ENCODE data around the gene PLXNC1.
A peak's percentile ranks its signal among the peaks of the same experiment; 100 is the strongest.

The PLXNC1 gene

DNA sequence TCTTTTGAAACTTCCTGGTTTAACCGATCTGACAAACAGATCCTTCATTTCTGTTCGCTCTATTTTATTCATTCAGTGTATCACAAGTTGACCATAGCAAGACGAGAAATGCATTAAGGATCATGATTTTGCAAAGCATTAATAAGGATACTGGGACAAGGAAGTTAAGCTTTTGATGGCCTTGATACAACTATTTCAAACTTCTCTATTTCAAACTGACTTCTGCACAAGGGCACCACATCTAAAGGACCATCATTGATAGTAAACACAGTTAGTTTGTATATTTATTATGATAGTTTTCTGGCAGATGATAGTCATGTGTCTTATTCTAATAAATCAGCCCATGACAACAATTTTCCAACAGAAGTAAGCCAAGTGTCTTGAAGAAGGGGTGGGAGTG, 25.8 kb upstream of the PLXNC1 start:
- H3K4me1 Mint-ChIP-seq, result peaks cover 55% of the 10 kb centered on the region
- DNase-seq (no peak), ATAC-seq (no peak)
- no peak overlapping the region for H3K27ac Mint-ChIP-seq
- no peaks in the 10 kb centered on the region for H3K27me3 Mint-ChIP-seq
- peaks cover 0 to 1% of the 10 kb centered on the region in 2 donors for H3K9me3 Mint-ChIP-seq
- no peak overlapping the region for H3K4me3 Mint-ChIP-seq

DNA sequence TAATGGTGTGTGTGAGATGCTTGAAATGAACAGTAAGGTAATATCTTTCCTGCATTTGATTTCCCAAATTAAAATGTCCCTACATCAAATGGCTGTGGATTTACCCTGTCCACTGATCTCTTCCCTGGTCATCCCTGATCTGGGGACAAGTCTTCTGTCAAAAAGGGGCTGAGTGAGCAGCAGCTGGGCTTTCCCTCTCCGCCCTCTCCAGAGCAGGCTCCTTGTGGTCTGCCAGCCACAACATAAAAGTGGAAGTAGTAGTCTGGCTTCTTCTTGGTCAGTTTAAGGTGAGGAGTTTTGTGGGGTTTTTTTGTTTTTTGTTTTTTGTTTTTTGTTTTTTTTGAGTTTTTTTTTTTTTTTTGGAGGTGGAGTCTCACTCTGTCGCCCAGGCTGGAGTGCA, 25.2 kb upstream of the PLXNC1 start:
- Mint-ChIP-seq H3K27me3 (no peaks in the 10 kb centered on the region), H3K4me3 (peak overlapping the region in 1 of 2 donors; percentile 76), H3K27ac (peak overlapping the region; percentile 89 to 96), H3K9me3 (peaks cover 0 to 5% of the 10 kb centered on the region in 2 donors), H3K4me1 (peaks cover 60% of the 10 kb centered on the region)
- DNase-seq (no peak), ATAC-seq (no peak)

DNA sequence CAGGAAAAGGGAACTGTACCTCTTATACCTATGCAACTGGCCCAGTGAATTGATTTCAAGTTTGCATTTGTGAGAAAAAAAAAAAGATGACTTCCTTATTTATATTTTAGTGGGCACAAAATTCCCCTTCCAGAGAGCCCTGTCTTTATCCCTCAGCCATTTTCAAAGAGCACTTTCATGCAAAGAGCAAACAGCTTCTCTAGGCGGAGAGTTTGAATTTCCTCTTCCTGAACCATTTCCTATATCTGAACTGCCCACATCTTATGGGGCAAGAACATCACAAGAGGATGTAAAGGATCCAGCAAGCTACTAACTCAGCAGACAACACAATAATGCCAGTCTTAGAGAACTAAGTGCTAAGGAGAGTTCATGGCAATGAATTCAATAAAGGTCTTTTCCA, 22.3 kb upstream of the PLXNC1 start:
- no peak overlapping the region for H3K27ac Mint-ChIP-seq
- peaks cover 61% of the 10 kb centered on the region for H3K4me1 Mint-ChIP-seq
- no peak overlapping the region for H3K4me3 Mint-ChIP-seq
- H3K9me3 Mint-ChIP-seq, result peaks cover 5 to 10% of the 10 kb centered on the region in 2 donors
- H3K27me3 Mint-ChIP-seq, result no peaks in the 10 kb centered on the region
- ATAC-seq (no peak), DNase-seq (no peak)

DNA sequence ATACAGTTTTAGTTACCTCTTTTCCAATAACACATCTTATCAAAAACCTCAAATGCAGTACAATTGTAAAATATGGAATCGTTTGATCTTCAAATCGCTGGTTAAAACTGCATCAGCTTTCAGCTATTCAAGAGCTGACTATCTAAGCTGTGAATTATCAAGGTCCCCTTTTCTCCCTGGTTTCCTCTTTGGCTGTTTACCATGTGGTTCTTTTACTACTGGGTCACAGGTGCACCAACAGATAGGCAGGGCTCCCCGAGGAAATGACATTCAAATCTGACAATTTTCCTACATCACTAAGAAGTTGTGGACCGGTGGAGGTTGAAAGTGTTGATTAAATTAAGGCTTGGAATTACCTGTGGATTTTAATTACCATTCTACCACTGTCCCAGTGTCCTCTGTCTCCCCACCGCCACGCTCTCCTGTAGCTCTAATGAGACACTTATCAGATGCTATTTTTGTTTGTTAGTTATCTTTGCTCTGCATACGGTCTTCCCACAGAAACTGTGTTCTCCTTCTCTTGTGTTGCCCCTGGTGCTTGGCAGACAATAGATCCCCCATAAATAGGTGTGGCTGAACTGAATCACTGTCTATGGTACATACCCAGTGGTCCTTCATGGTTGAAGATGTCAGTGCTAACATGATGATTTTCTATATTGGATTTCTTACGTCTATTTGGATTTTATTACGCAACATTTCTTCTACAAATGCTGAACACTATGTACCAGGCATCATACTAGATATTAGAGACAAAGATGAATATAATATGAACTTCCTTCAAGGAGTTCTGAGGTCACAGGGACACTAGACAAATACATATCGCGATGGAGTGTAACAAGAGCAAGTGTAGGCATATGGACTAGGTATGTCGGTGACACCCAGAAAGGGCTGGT, 20.9 kb upstream of the PLXNC1 start:
- ATAC-seq (no peak), DNase-seq (no peak)
- H3K4me3 Mint-ChIP-seq, result no peak overlapping the region
- no peaks in the 10 kb centered on the region for H3K27me3 Mint-ChIP-seq
- H3K4me1 Mint-ChIP-seq, result peaks cover 53% of the 10 kb centered on the region
- peak overlapping the region in 1 of 2 donors; percentile 73 for H3K27ac Mint-ChIP-seq
- peaks cover 5 to 10% of the 10 kb centered on the region in 2 donors for H3K9me3 Mint-ChIP-seq

DNA sequence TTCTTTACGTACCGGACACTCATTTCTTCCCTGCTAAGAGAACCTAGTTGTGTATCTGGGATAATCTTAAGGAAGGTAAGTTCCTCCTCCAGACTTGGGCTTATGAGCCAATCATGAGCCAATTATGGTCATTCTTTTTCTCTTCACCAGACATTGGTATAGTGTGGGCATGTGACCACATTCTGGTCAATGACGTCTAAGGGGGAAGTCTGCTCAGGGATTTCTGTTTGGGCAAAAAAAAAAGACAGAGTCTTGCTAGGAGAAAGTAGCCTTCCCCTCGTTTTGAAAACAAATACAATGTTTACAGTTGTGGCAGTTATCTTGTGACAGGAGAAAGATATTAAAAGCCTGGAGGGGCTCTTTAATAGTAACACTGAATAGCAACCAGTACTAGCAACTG, 20.1 kb upstream of the PLXNC1 start:
- Mint-ChIP-seq H3K4me1 (peaks cover 45% of the 10 kb centered on the region), H3K27me3 (no peaks in the 10 kb centered on the region), H3K4me3 (no peak overlapping the region), H3K9me3 (peaks cover 5 to 10% of the 10 kb centered on the region in 2 donors), H3K27ac (no peak overlapping the region)
- no peak for DNase-seq
- no peak for ATAC-seq

DNA sequence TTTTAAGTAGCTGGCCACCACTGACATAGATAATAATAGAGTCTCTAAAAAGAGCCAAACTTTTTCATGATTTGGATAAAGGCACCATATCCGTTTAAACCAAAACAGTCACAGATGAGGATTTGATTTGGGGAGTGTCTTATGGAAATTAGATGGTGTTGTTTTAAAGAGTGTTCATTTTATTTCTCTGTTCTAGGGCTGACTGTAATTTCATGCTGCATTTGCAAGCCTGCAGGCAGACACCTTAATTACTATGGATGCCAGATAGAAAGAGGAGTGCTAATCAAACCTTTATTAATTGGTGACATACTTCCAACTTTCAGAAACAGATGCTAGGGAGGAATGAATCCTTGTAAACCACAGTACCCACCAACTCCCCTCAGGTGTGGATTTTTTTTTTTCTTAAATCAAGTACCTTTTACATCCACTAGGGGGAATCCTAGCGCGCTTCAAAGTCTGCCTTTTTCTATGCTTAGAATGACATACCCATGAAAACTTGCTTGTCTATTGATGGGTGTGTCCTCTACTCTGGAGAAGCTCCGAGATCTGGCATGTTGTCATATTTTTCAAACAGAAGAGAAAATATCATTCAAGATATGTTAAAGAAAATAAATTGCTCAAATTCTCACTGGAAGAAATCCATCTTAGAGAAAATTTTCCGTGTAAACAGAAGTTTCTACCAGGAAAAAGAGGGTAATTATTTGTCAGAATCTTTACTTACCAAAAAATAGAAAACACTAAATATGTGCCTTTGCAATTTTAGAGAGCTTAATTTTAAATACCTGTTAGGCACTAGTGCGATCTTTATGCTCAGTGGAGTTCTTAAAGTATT, 14.2 kb upstream of the PLXNC1 start:
- Mint-ChIP-seq H3K9me3 (peaks cover 0 to 7% of the 10 kb centered on the region in 2 donors), H3K27me3 (no peaks in the 10 kb centered on the region), H3K4me1 (no peaks in the 10 kb centered on the region), H3K4me3 (no peak overlapping the region), H3K27ac (no peak overlapping the region)
- DNase-seq, result peak; percentile 31 to 41
- ATAC-seq, result peak; percentile 87

DNA sequence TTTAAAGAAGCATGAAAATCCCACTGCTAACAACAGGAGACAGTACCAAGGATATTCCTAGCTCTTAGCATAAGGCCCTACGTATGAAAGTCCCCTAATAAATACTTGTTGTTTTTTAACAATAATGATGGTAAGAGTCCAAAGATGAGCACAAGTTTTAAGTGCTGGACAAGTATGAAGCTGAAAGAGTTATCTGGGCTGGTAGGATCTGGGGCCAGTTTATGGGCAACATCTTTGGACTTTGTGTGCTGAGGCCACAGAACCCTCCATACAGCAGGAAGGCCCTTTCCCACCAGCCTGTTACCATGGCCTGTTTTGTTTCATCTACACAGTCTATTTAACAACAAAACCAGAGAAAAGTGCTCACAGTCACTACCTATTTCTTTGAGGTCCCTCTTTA, 12.5 kb upstream of the PLXNC1 start:
- DNase-seq, result no peak
- no peaks in the 10 kb centered on the region for H3K27me3 Mint-ChIP-seq
- H3K27ac Mint-ChIP-seq, result no peak overlapping the region
- H3K4me1 Mint-ChIP-seq, result no peaks in the 10 kb centered on the region
- ATAC-seq, result no peak
- no peak overlapping the region for H3K4me3 Mint-ChIP-seq
- H3K9me3 Mint-ChIP-seq, result no peaks in the 10 kb centered on the region

DNA sequence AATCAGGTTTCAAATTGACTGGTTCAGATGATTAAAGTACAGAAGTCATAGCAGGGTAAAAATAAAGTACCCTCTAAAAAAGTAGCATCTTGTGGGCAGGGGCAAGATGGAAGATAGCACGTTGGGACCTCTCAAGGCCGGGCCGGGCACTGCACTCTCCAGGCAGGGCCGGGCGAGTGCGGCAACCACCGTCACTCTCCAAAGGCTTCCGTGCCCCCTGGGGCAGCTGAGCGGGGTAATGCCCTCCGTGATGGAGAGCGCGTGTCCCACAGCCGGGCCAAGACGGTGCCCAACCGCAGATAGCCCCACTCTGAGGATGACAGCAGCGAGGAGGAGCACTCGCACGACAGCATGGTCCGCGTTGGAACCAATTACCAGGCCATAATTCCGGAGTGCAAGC, 8.6 kb upstream of the PLXNC1 start:
- Mint-ChIP-seq H3K9me3 (no peaks in the 10 kb centered on the region), H3K4me3 (no peak overlapping the region), H3K27ac (no peak overlapping the region), H3K4me1 (no peaks in the 10 kb centered on the region), H3K27me3 (peaks cover 16% of the 10 kb centered on the region)
- no peak for DNase-seq
- ATAC-seq, result no peak

DNA sequence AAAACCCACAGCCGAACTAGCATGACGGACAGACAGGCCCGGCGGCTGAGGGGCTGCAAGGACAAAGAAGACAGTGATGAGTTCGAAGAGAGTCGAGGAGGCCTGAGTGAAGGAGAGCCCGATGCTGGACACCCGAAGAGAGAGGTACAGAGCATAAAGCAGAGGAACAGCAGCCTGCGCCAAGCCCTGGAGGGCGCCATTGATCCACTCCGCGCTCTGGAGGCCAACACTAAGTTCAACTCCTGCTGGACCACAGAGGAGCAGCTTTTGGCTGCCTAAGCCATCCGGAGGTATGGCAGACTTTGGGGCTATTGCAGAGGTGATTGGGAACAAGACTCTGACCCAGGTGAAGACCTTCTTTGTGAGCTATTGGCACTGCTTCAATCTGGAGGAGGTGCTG, 7.8 kb upstream of the PLXNC1 start:
- ATAC-seq (peak; percentile 85), DNase-seq (peak; percentile 37 to 64)
- H3K4me1 Mint-ChIP-seq, result no peaks in the 10 kb centered on the region
- no peak overlapping the region for H3K4me3 Mint-ChIP-seq
- H3K27ac Mint-ChIP-seq, result no peak overlapping the region
- no peaks in the 10 kb centered on the region for H3K9me3 Mint-ChIP-seq
- peaks cover 19% of the 10 kb centered on the region for H3K27me3 Mint-ChIP-seq

DNA sequence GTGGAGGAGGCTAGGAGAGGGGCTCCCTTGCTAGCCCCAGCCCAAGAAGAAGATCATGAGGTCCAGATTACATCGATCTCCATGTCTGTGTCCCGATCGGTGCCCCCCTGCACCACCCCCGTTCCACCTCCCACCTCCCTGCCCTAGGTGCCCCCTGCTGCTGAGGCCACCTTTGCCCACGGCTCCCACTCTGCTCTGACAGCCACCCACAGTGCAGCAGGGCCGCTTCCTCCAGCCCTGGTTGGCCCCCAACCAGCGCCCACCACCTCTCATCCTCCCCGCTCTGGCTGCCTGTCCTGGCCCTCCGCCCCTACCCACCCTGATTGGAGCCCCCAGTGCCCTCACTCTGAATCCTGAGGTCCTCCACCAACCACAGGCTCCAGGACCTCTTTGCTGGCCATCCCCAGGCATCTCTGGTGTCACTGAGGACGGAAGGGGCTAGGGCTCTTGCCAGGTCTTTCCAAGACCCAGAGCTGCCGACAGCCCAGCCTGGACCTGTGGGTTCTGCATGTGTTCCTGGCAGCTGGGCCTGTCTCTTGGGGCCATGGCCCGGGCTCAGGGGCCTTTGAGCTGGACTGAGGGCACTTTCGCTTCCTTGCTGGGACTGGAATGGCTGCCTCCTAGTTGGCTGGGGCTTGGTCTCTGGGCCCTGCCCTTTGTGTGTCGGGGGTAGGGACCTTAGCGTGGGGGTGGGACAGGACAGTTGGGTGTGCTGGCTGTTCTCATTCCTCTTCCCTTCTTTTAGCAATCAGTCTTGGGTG, 7.2 kb upstream of the PLXNC1 start:
- DNase-seq (no peak), ATAC-seq (peak; percentile 39)
- no peaks in the 10 kb centered on the region for H3K4me1 Mint-ChIP-seq
- no peak overlapping the region for H3K4me3 Mint-ChIP-seq
- H3K27ac Mint-ChIP-seq, result peak overlapping the region in 1 of 2 donors; percentile 50
- H3K9me3 Mint-ChIP-seq, result no peaks in the 10 kb centered on the region
- peaks cover 25% of the 10 kb centered on the region for H3K27me3 Mint-ChIP-seq

DNA sequence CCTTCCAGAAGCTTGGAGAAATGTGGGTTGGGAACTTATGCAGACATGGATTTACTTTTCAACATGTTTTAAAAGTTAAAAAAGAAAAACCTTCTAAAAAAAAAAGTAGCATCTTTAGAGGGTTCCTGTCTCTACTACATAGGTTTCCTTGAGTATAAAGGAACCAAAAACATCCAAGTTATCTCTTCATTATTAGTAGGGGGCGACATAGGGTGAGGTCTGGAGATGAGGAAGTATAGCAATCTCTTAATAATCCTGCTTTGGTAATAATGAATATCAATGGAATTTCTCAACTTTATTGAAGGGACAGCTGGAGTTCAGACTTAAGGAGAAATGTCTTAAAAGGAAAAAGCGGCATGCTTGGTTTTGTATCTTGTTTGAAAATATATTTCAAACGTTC, 6.5 kb upstream of the PLXNC1 start:
- H3K27me3 Mint-ChIP-seq, result peaks cover 32% of the 10 kb centered on the region
- H3K4me1 Mint-ChIP-seq, result peaks cover under 1% of the 10 kb centered on the region
- ATAC-seq (no peak), DNase-seq (no peak)
- H3K9me3 Mint-ChIP-seq, result no peaks in the 10 kb centered on the region
- no peak overlapping the region for H3K4me3 Mint-ChIP-seq
- H3K27ac Mint-ChIP-seq, result no peak overlapping the region

DNA sequence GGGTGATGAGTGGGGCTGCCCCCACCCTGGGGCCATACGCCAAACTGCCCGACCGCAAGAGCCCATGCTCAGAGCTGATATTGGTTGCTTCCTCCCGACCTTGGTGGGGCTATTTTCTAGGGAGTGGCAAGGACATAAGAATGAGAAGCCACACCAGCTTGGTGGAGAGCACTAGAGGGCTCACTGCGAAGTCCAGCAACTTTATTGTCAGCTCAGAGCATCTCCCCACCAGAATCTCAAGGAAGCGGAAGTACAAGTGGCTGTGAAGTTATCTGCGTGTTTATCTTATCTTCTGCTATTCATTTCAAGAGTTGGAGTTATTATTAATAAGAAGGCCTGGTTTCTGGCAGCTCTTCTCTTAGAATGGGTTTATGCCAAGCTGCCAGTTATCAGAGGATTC, 4.9 kb upstream of the PLXNC1 start:
- H3K4me3 Mint-ChIP-seq, result no peak overlapping the region
- H3K27ac Mint-ChIP-seq, result no peak overlapping the region
- no peak for DNase-seq
- H3K9me3 Mint-ChIP-seq, result no peaks in the 10 kb centered on the region
- no peak for ATAC-seq
- peaks cover 38% of the 10 kb centered on the region for H3K27me3 Mint-ChIP-seq
- H3K4me1 Mint-ChIP-seq, result peaks cover 12% of the 10 kb centered on the region

DNA sequence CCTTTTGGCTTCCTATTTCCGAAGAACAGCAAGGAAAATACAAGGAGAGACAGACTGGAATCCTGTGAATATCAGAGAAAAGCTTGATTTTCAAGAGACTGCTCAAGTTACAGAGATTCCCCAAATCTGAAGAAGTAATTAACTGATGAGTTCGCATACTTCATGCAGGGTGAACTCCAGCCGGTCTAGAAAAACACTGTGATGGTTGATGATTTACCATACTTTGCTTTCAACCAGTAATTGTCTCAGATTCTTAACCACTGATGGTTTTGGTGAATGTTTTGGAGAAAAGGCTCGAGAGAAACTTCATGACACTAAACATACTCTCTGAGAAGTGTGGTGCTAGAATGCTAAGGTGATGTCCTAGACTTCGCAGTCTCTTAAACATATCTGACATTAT, 4.4 kb upstream of the PLXNC1 start:
- DNase-seq, result no peak
- H3K4me3 Mint-ChIP-seq, result no peak overlapping the region

DNA sequence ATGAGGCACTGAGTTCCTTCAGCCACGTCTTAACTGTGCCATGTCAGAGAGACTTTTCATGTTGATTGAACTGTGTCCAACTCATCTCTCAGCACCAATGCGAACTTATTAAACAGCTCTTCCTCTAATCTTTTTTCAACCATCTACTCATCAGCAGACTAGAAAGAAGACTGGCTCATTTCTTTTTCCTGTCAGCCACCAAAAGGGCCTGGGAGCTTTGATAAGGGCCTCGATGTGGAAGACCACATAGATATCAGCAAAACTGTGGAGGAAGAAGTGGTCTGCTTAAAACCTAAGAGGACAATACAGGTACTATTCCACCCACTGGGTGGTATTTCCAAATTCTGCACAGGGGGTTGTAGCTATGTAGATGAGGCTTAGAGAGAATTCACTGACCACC, 3.6 kb upstream of the PLXNC1 start:
- no peak overlapping the region for H3K27ac Mint-ChIP-seq
- ATAC-seq (no peak), DNase-seq (no peak)
- peaks cover 38% of the 10 kb centered on the region for H3K27me3 Mint-ChIP-seq
- no peak overlapping the region for H3K4me3 Mint-ChIP-seq
- H3K9me3 Mint-ChIP-seq, result no peaks in the 10 kb centered on the region
- peaks cover 12% of the 10 kb centered on the region for H3K4me1 Mint-ChIP-seq

More for the DNA sequence above, 4.4 kb upstream of the PLXNC1 start:
- Mint-ChIP-seq H3K27me3 (peaks cover 38% of the 10 kb centered on the region), H3K27ac (no peak overlapping the region), H3K9me3 (no peaks in the 10 kb centered on the region), H3K4me1 (peaks cover 12% of the 10 kb centered on the region)
- ATAC-seq, result no peak

DNA sequence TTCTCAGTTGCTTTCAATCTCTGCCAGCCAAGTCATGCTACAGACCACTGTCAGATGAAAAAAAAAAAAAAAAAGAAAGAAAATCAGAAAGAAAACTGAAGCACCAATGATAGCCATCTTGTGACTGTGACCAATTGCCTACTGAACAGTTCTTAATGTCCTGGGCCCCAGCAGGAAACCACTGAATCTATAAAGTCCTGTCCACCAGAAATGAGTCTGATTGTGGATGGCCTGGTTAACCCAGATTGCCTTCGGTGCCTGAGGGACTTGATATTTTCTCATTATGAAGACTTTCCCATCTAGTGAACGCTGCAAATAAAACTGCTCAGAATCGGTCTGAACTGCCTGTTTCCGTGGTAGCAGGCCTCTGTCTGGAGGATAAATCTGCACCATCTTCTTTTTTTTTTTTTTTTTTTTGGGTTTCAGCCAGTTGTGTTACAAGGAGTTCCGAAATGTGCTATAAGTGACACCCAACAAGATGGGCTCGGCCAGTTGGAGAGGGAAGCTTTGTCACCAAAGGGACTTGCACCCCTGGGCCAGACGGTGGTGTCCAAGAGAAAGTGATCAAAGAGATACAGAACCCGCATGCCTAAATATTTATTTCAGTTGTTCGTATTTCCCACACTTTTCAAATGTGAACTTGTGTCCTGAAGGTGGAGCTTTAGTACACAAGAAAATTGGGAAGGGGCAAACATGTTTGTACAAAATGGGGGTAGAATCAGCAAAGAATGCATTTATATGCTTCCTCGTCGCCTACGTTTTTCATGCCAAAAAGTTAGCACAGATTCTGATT, 3.0 kb upstream of the PLXNC1 start:
- Mint-ChIP-seq H3K27me3 (peaks cover 38% of the 10 kb centered on the region), H3K27ac (no peak overlapping the region), H3K9me3 (no peaks in the 10 kb centered on the region), H3K4me1 (peaks cover 16% of the 10 kb centered on the region), H3K4me3 (no peak overlapping the region)
- ATAC-seq (no peak), DNase-seq (no peak)

All from stimulated activated naive CD8-positive, alpha-beta T cell treated with anti-CD3 and anti-CD28 coated beads, Interleukin-15, amount 100 ng/mL, for 72 hours (primary cell).